NCI-H748 (cell line): Measurements from ENCODE around the gene EFHC1.
A peak's percentile ranks its signal among the peaks of the same experiment; 100 is the strongest.

Source experiments
- DNase-seq: peaks from one replicate; lab custom pipeline; 2025; ENCODE audit not compliant: unreplicated experiment; lab: John Stamatoyannopoulos, UW

Gene EFHC1

GRCh38 chr6:52502306-52503029 is 82.3 kb downstream of the EFHC1 start:
- no peak for DNase-seq

GRCh38 chr6:52503323-52503747 is 83.2 kb downstream of the EFHC1 start:
- DNase-seq = peak; percentile 69

- DNase-seq = peak; percentile 98
Measured at GRCh38 chr6:52503851-52504781, 84.0 kb downstream of the EFHC1 start.

DNA sequence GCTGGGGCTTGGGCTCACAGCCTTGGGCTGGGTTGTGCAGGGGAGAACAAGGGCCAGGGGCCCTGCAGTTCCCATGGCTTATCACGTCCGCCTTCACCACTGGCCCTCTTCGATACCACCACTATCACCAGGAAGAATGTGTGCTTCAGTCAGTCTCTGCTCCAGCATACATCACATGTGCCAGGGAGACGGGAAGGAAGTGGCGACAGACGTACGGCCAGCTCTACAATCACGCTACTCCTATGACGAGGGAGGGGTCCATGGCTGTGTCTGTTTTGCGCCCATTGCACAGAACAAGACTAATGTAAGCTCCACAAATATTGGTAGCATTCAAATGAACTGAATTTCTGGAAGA is 84.6 kb downstream of the EFHC1 start:
- no peak for DNase-seq

DNA sequence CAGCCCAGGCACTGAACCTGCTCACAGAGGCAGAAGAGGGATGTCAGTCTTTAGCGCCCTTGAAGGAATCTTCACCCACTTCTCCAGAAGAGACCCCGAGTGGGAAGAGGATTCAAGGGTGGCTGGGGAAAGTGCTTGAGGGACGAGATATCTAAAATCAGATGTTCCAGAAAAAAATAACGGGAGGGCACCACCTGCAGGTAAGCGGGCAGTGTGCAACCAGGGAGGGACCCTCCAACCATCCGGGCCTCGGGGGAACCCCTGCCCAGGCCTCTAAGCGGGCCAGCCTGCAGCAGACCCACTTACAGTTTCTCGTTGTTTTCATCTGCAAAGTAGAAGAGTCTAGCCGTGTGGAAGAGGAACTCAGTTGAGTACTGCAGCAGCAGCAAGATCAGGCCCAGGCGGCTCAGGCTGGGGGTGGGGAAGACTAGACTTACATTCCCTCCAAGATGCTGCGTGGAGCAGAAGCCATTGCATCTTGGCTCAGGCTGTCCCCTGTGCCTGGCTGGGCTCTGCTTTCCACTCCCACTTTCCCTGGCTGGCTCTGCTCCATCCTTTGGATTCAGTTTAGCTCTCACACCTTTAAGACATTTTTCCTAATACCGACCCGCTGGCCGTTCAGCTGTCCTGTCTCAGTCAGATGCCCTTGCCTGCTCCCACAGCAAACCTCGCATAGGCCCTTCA is 85.7 kb downstream of the EFHC1 start:
- DNase-seq = no peak

- no peak for DNase-seq
Measured at GRCh38 chr6:52506476-52506875, 86.3 kb downstream of the EFHC1 start.

DNA sequence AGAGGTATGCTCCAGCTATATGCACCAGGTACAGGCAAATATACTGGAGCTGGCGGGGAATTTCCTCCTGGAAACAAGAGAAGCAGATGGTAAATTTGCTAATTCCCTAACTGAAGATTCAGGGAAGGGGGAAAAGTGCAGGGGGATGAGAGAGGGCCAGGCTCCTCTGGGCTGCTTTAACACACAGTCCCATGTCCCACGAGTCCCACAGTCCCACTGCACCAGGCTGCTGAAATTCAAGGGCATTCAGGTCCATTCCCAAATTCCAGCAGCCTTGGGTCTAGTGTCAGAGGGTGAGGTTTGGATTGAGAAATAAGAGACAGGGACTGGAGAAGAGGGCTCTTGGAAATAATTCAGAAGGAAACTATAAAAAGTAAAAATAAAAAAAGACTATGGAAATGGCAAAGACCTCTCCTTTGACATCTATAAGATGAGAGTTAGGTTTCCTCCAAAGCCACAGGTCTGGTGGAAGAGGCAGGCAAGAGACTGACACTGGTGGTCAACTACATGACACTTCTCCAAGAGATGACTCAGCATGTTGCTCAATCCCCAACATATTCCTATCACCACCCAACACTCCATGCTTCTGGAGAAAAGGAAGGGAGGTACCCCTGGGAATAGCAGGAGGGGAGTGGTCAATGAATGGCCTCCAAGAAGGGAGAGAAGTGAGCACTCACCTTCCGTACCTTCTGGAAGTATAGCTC is 87.6 kb downstream of the EFHC1 start:
- no peak for DNase-seq

- no peak for DNase-seq
Measured at GRCh38 chr6:52508261-52508739, 88.2 kb downstream of the EFHC1 start.

DNA sequence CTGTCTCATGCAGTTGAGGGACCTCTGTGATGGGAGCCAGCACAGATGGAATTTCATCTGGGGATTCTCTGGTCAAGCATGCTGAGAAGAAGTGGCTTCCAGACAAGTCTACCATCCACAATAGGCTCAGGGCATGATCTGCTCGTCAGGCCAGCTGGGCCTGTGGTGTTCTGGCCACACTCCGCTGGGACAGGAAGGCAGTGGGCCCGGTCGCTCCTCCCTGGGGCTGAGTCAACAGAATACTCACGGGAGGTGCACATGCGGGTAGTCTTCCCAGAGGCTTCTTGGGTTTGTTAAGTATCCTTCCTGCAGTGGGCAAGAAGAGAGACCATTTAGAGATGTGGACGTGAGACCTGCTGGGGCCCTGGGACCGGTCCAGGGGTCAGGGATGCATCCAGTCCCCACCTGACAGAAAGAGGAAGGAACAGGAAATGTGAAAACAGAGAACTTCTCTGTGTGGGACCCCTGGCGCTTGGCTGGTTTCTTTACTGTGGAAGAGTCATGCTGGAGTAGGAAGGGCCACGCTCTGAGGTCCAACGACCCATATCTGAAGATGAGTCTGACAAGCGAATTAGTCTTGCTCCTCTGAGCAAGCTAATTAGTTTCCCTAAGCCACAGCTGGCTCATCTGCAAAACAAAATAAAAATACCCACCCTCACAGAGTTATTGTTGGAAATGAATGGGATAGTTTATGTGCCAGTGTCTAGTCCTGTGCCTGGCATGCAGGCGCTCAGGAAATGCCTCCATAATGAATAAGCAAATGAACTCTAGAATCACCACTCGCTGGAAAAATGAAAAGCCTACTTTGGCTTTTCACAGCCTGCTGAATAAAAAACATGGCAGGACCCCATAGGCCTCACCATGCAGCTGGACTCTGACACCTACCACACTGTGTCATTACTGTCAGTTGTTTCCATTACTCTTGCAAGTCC is 89.4 kb downstream of the EFHC1 start:
- DNase-seq = no peak

- no peak for DNase-seq
Measured at GRCh38 chr6:52510213-52510562, 90.0 kb downstream of the EFHC1 start.

- DNase-seq = no peak
Measured at GRCh38 chr6:52511163-52511562, 91.0 kb downstream of the EFHC1 start.

DNA sequence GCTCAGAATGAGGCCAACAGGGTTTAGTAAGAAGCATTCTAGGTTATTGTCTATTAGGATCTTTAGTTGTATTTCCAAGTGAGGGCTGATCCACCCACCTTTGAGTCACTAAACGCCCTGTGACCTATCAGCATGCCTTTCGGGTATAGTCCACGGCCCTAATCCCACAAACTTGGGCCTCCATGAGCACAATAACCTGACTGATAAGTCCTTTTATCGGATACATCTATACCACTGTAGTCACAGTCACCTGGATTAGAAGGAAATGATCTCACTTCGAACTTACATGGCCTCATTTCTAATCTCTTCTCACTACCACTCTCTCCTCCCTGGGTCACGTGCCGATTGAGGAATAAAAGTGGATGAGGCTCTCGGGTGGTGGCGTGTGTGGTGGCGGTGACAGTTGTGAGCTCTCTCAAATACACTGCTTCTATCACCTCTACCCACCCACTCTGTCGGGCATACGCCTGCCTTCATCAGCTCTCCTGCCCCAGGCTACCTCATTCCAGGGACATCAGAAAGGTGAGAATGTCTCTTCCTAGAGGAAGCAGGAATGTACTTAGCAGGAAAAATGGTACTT is 91.5 kb downstream of the EFHC1 start:
- DNase-seq = no peak

DNA sequence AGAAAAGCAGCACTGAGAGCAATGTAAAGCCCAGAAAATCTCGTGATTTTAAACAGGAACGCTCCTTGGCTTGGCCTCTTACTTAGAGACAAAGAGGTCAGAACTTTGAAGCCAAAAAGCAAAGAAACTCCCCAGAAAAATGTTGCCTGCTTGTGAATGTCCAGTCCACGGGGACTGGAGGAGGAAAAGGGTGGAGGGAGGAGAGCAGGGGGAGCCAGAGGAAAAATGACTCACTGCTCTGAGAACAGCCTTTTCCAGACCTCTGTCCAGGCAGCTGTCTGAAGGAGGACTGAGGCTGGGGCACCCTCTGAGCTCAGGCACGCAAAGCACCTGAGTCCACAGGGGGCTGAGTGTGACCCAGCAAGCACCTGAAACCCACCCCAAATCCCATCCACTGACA is 92.1 kb downstream of the EFHC1 start:
- no peak for DNase-seq

- no peak for DNase-seq
Measured at GRCh38 chr6:52513464-52513863, 93.3 kb downstream of the EFHC1 start.

GRCh38 chr6:52513896-52514295 is 93.8 kb downstream of the EFHC1 start:
- no peak for DNase-seq

DNA sequence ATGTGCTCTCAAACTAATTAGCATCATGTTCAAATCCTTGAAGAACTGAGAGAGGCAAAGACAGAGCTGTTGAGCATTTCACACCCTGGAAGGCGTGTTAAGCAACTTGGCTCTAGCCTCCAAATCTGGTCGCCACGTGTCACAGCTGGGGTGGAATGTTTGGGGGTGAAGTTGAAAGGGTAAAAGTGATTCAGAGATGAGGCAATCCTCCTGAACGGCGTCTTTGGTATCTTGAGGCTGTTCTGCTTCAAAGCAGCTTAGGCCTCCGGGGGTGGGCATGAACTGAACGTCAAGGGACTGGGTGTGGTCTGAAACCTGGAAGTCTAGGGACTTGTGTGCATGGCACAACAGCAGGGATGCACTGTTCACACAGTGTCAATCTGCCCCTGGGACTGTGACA is 94.4 kb downstream of the EFHC1 start:
- no peak for DNase-seq

- DNase-seq = no peak
Measured at GRCh38 chr6:52515219-52515960, 95.2 kb downstream of the EFHC1 start.

- DNase-seq = no peak
Measured at GRCh38 chr6:52516269-52516668, 96.1 kb downstream of the EFHC1 start.

DNA sequence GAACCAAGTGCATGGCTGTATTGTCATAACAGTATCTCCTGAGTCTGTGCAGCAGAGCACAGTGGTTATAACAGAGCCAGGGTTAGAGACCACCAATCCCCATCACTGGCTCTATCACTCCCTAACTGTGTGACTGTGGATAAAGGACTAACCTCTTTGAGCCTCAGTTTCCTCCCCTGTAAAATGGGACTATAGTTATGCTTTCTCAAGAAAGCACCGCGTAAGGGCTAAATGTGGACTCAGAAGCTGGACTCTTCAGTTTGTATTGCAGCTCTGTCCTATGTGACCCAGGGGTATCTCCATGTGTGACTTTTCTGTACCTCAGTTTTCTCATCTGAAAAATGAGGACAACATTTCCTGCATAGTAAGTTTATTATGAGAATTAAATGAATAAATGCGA is 96.8 kb downstream of the EFHC1 start:
- no peak for DNase-seq
